Right lobe of liver (tissue), 4 donors: ENCODE results near the gene ELK3.

ENCODE experiments used
- CTCF ChIP-seq, 4 donors: fragments of 200-600 bp in 3 of 4; fragments of 450-650 bp in 1 of 4; IDR thresholded peaks; one replicate each; pipeline versions ENCODE4 v1.5.1 to v1.8.0; 2016 to 2022; ENCODE audit warnings: antibody characterized with exemption in 4 of 4, mild to moderate bottlenecking in 2 of 4
- POLR2A ChIP-seq: fragments of 450-650 bp; IDR thresholded peaks from one replicate; pipeline ENCODE4 v1.6.1; 2017; ENCODE audit warnings: antibody characterized with exemption, mild to moderate bottlenecking
- donor health status: DM: no; HTN: no; CAD: no.
- donor health status: DM: no; HTN: no; CAD: no.
- donor health status: DM: no; HTN: yes; CAD: no.

GRCh38 chr12:96310067-96310466 is 115.9 kb downstream of the ELK3 start:
- TF ChIP-seq CTCF (IDR thresholded peaks at IDR 0.05) = no peak
- no peak for TF ChIP-seq POLR2A
